GM18858 (cell line): ENCODE results near the gene ZFP91.

Experiments used
- ATAC-seq: cut with Tn5 transposase; IDR thresholded peaks from one replicate; pipeline ENCODE4 v1.9.1; 2021; ENCODE audit not compliant: unreplicated experiment

Gene ZFP91

DNA sequence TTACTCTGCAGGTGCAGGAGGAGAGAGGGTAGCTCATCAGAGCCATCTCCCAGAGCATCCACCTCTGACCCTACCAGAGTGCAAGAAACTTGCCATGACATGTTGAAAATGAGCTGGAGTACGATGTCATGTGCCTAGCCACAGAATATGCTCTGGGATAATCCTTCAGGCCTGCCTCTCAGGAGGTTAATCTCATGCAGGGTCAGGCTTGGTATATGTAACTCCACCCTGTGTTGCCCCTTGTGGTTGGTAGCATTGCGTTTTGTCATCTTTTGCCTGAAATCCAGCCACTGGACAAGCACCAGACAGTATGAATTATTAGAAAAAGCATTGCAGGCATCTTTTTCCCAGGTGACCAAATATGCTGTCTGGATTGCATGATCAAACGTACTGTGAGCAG is 79.8 kb downstream of the ZFP91 start:
- no peak for ATAC-seq

DNA sequence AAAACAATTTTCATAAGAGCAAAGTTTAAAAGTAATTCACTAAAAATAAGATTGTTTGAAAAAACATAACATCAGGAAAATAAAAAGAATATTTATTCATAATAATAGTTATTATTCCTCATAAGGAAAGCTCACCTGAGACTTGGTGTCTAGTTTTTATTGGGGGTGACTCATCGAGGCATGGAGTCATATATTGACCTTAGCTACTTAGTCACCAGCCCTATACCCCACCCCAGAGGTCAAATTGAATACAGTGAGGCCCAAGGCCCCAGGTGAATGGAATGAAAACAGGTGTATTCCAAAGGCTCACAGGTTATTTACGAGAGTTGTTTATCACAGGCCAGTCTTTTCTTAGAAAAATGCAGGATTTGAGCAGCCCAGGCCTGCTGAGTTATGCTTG is 80.5 kb downstream of the ZFP91 start:
- no peak for ATAC-seq

GRCh38 chr11:58659910-58660570 is 81.2 kb downstream of the ZFP91 start:
- no peak for ATAC-seq
